GM21619 (cell line): ENCODE data around the gene ZNF683.
"Not testable (repeated sequence)": the region's sequence is repeated elsewhere in the genome, so short reads cannot be mapped to it uniquely, and the experiment has no call there.

Experiments used
- ATAC-seq: cut with Tn5 transposase; IDR thresholded peaks from one replicate; pipeline ENCODE4 v1.9.1; 2021; ENCODE audit not compliant: unreplicated experiment

ZNF683 gene

GRCh38 chr1:26338670-26339069 is 33.9 kb downstream of the ZNF683 start:
- no peak for ATAC-seq

GRCh38 chr1:26337625-26338024 is 34.9 kb downstream of the ZNF683 start:
- ATAC-seq: no peak

- no peak for ATAC-seq
Observed at GRCh38 chr1:26337206-26337535, 35.4 kb downstream of the ZNF683 start.

- peak; percentile 44 for ATAC-seq
Observed at GRCh38 chr1:26336477-26337205, 35.9 kb downstream of the ZNF683 start.

- ATAC-seq: peak; percentile 51
Observed at GRCh38 chr1:26335774-26336476, 36.6 kb downstream of the ZNF683 start.

GRCh38 chr1:26333312-26333711 is 39.2 kb downstream of the ZNF683 start:
- ATAC-seq: not testable (repeated sequence)

GRCh38 chr1:26330276-26330675 is 42.3 kb downstream of the ZNF683 start:
- ATAC-seq: no peak

GRCh38 chr1:26329380-26329779 is 43.2 kb downstream of the ZNF683 start:
- ATAC-seq: not testable (repeated sequence)

GRCh38 chr1:26328597-26328996 is 44.0 kb downstream of the ZNF683 start:
- no peak for ATAC-seq

- no peak for ATAC-seq
Observed at GRCh38 chr1:26327956-26328362, 44.6 kb downstream of the ZNF683 start.

- ATAC-seq: no peak
Observed at GRCh38 chr1:26324550-26324949, 48.0 kb downstream of the ZNF683 start.

- no peak for ATAC-seq
Observed at GRCh38 chr1:26323382-26323781, 49.2 kb downstream of the ZNF683 start.

GRCh38 chr1:26322042-26322331 is 50.6 kb downstream of the ZNF683 start:
- ATAC-seq: no peak

GRCh38 chr1:26321315-26322041 is 51.1 kb downstream of the ZNF683 start:
- ATAC-seq: peak; percentile 38

- ATAC-seq: no peak
Observed at GRCh38 chr1:26320896-26321295, 51.7 kb downstream of the ZNF683 start.

- no peak for ATAC-seq
Observed at GRCh38 chr1:26318338-26319064, 54.0 kb downstream of the ZNF683 start.

- ATAC-seq: peak; percentile 32
Observed at GRCh38 chr1:26317612-26318337, 54.8 kb downstream of the ZNF683 start, which contains the start of gene CD52. TSS of gene CD52 (plus strand) at chr1:26317958. CDS start at chr1:26318018, 60 bp downstream.

GRCh38 chr1:26317146-26317545 is 55.4 kb downstream of the ZNF683 start:
- no peak for ATAC-seq

GRCh38 chr1:26315874-26316850 is 56.4 kb downstream of the ZNF683 start:
- no peak for ATAC-seq

GRCh38 chr1:26314501-26314900 is 58.0 kb downstream of the ZNF683 start:
- ATAC-seq: no peak
